Brain pericyte (primary cell): Measurements from ENCODE around the gene ZSWIM6.

Source experiments
- DNase-seq: peaks from one replicate; pipeline ENCODE4 v3.0.0-alpha.2; 2012; ENCODE audit warnings: low read depth, low spot score

ZSWIM6 gene

GRCh38 chr5:61538722-61539501 is 206.9 kb downstream of the ZSWIM6 start:
- no peak for DNase-seq

DNA sequence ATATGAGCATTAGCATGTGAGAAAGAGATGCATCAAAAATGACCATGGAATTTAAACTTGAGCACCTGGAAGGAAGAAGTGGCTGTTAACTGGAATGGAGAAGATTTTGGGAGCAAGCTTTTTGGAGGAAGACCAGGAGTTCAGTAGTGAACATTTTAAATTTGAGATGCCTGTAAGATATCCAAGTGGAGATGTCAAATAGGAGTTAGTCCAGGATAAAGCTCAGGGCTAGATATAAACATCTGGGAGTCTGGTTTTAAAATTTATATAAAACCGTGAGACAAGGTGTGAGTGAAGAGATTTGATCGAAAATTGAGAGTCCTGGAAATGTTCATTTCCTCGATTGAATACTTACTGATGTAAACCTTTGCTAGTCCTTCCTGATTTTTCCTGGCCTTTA is 217.5 kb downstream of the ZSWIM6 start:
- DNase-seq, result no peak

GRCh38 chr5:61551637-61552313 is 219.7 kb downstream of the ZSWIM6 start:
- DNase-seq, result no peak

DNA sequence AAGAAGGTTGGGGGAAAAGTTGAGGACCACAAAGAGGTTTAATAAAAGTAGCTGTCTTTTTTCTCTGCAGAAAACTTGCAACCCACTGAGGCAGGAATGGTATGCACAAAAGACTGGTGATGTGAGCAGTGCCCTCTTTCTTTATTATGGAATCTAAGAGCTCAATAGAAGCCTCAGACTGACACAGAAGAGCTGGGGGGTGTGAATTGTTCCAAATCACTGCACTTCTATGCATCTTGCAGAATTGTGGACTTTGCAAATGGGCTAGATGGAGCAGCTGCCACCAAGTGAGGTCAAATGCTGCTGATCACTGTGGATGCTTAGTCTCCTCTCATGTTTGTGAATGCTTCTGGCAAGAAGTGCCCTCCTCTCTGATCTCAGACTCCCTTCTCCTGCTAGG is 227.1 kb downstream of the ZSWIM6 start:
- no peak for DNase-seq

DNA sequence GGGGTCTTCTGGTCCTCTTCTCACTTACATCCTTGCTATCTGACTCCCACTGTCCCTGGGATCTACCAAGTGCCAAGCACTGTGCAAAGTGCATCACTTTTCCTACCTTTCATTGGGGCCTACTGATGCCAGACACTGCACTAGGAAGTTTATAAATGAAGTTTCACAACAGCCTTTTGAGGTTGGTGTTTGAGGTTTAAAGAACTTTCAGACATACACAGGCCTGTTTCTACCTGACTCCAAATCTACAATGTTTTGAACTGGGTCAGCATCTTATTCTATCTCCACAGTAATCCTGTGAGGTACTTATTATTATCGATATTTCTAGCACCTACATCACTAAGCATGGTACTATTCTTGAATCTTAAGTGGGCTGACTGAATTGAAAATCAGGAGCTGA is 227.7 kb downstream of the ZSWIM6 start:
- no peak for DNase-seq

DNA sequence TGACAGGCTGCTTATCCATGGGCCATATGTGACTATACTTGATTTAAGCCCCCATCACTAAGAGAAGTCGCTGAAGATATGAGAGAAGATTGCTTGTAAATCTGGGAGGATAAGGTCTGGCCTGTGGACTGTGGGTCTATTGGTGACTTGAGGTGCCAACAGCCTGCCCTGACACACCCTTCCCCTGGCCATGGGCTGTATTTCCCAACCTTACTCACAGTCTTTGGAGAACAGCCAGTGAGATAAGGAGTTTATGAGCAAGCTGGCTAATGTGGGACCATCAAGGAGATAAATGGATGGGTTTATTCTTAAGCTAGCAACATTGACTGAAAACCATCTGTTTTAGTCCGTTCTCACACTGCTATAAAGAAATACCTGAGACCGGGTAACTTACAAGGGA is 231.3 kb downstream of the ZSWIM6 start:
- DNase-seq, result no peak

GRCh38 chr5:61567337-61567736 is 235.3 kb downstream of the ZSWIM6 start:
- DNase-seq, result no peak

GRCh38 chr5:61569353-61569752 is 237.3 kb downstream of the ZSWIM6 start:
- DNase-seq, result no peak

- DNase-seq, result no peak
These were observed 238.7 kb downstream of the ZSWIM6 start for GRCh38 chr5:61570767-61571166.

GRCh38 chr5:61572959-61573358 is 240.9 kb downstream of the ZSWIM6 start:
- DNase-seq, result no peak

DNA sequence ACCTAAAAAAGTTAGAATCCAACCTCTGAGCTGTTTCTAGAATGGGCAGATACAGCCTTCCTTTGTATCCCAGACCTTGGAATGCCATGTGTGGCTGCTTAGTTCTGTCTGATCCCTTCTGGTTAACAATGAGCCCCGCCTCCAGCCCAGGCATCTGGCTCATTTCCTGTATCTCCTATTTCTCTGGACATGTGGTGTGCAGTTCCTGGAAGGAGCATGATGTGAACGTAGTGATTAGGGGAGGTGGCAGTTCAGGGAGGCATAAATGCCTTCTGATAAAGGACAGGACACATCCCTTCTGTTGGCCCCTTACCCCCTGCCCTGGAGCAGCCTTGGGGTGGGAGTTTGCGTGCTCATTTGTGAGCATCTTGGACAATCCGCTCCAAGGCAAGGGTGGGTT is 243.0 kb downstream of the ZSWIM6 start:
- DNase-seq, result no peak

- DNase-seq, result no peak
These were observed 243.5 kb downstream of the ZSWIM6 start for GRCh38 chr5:61575581-61575980.

DNA sequence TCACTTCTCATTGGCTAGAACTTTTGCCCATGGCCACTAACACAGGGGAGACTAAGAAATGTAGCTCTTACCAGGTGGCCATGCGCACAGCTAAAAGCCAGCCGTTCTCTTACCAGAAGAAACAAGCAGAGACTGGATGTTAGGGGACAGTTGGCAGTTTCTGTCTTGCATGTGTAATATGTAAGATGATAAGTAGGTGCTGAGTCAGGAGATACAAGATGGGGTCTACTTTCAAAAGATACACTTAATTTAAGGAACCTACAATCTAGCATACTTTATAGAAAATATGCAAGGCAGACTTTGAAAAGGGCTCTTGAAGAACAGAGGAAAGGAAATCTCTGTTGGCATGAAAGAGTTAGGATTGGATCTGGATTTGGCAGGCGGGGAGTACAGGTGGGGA is 244.5 kb downstream of the ZSWIM6 start:
- DNase-seq, result no peak

GRCh38 chr5:61578858-61579503 is 246.9 kb downstream of the ZSWIM6 start:
- DNase-seq, result no peak

DNA sequence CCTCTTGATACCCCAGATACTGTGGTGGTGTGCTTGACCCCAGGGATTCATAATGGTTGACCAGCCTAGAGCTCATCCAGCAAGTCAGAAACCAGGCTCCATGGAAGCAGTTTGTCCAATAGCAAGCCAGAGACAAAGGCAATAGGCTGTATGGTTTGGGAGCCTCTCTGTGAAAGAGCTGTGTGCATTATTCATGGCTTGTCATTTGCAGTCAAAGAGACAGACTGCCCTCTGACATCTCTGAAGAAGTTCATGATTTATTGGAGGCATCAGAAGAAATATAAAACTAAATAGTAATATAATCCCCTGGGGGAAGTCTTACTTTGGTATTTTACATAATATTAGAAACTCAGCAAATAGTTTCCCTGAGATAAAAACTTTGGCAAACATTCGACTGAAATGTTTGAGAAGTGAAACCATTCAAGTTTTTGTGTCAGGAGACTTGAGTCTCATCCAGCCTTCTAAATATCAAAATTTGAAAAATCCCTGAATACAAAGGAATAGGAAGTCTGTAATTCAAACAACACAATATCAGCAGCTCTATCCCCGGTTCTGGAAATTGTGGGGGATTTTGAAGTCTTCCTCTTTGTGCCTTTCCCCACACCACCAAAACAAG is 250.3 kb downstream of the ZSWIM6 start:
- DNase-seq, result no peak

- DNase-seq, result no peak
These were observed 250.8 kb downstream of the ZSWIM6 start for GRCh38 chr5:61582887-61583286.

DNA sequence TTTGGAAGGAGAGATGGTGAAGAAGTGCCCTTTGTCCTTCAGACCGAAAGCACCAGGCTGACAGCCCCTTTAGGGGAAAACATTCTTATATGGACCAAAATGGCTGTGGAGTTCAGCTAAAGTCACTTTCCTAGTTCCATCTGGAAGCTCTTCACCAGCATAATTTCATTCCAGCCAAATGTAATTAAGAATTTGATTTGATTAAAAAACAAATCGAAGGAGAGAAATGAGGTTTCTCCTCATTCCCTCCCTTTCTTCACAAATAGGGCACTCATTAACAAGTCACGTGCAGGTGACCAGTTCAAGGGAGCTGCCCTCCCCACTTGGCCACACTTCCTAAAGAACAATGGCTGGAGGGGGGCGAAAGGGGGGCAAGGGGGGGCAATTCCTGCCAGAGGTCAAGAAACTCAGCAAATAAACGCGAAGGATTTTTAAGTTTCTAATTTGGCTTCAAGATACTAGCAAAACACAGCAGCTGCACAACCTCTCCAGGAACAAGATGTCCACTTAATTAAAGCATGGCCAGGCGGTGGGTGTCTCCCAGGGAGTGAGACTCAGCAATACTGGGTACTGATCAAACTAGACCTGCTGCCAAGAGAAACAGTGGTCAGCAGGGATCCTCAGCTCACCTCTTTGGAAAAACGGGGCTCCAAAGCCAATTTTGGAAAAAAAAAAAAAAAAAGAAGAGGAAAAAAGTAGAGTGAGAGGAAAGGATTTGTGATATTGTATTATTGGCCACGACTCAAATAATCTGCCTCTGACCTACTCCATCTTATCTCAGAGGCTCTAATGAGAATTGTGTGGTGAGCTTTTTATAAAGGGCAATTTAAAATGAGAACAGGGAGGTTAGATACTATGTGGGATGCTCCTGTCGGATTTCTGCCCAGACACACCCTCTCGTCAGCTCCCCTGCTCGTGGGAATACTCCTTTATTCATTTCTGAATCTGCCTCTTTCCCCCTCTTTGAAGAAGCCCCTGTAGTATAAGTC is 254.3 kb downstream of the ZSWIM6 start:
- no peak for DNase-seq

DNA sequence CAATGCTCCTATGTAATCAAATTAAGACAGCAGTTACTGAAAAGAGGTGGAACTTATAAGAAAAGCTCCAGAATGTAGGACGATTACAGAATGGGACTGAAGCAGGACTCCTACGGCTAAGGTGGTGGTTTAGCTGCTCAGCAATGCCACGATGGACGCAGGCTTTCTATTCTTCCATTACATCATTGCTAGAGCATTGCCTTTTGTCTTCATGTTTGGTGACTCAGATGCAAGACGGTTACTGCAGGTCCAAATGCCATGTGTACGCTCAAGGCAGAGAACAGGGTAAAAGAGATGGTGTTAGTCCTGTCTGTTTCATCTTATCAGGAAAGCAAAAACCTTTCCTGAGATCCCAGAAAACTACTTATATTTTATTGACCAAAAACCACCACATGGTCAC is 255.1 kb downstream of the ZSWIM6 start:
- DNase-seq, result no peak

DNA sequence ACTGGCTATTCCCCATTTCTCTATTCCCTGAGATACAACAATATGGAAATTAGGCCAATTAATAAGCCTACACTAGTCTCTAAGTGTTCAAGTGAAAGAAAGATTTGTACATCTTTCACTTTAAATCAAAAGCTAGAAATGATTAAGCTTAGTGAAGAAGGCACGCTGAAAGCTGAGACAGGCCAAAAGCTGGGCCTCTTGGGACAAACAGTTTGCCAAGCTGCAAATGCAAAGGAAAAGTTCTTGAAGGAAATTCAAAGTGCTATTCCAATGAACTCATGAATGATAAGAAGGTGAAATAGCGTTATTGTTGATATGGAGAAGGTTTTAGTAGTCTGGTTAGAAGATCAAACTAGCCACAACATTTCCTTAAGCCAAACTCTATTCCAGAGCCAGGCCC is 256.2 kb downstream of the ZSWIM6 start:
- no peak for DNase-seq

DNA sequence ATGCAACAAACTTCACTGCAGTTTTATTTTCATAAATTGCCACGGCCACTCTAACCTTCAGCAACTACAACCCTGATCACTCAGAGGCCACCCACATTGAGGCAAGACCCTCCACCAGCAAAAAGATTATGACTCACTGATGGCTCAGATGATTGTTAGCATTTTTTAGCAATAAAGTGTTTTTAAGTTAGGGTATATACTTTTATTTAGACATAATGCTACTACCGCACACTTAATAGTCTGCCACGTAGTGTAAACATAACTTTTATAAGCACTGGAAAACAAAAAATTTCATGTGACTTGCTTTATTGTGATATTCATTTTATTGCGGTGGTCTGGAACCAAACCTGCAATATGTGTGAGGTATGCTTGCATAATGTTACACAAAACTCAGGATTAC is 257.9 kb downstream of the ZSWIM6 start:
- no peak for DNase-seq

DNA sequence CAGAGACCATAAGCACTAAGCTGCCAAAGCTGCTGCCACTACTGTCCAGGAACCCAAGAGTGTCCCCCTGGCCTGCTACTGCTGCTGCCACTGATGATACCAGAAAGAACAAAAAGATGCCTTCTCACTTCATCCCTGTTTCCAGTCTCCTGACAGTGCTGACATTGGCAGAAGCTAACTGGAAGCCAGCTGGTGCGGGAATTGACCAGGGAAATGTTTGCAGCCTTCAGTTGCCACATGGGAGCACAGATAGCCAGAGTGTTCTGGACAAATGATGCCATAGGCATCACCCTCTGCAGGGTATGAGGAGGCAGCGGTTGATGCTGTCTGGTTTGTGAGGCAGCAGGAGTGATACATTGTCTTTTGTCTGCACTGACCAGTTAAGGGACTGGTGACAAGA is 258.4 kb downstream of the ZSWIM6 start:
- DNase-seq, result no peak
